Neural crest cell (in vitro differentiated cells): ENCODE measurements around the gene ARID3A. TPM values are rescaled to one million over a fixed set of nuclear protein-coding genes. Genes with fewer than 3 reads are reported as not detected.

Experiments
- DNase-seq: peaks from one replicate; pipeline ENCODE4 v3.0.0; 2021; ENCODE audit warnings: low read depth, mixed read lengths, low spot score
- H3K27ac Mint-ChIP-seq: one replicate; pipeline ENCODE4 v1.8.0; 2021; ENCODE audit warnings: mild to moderate bottlenecking, mixed read lengths; ENCODE audit not compliant: unreplicated experiment
- H3K27me3 Mint-ChIP-seq: 2 replicates; pipeline ENCODE4 v1.8.0; 2021; ENCODE audit warnings: low read depth, mild to moderate bottlenecking, mixed read lengths
- H3K36me3 Mint-ChIP-seq: 2 replicates; pipeline ENCODE4 v1.8.0; 2021; ENCODE audit warnings: low read depth, mild to moderate bottlenecking, mixed read lengths
- H3K4me1 Mint-ChIP-seq: 2 replicates; pipeline ENCODE4 v1.8.0; 2021; ENCODE audit warnings: mixed read lengths
- H3K4me3 Mint-ChIP-seq: one replicate; pipeline ENCODE4 v1.8.0; 2021; ENCODE audit warnings: mild to moderate bottlenecking, mixed read lengths
- H3K9me3 Mint-ChIP-seq: 2 replicates; pipeline ENCODE4 v1.8.0; 2021; ENCODE audit warnings: mixed read lengths
- total RNA-seq: library from RNA; stranded (reverse); gene quantifications from 2 replicates; pipeline ENCODE4 v1.2.1, GENCODE V29; 2021
- TF ChIP-seq, protein P1 (sequence below): fragments of 200-600 bp; sonication (generic); conservative IDR thresholded peaks from 2 replicates; pipeline ENCODE4 v1.5.0; 2021; ENCODE audit warnings: antibody characterized with exemption, mild to moderate bottlenecking

The ARID3A gene
- total RNA-seq, 1 donor from 2014 or later, result 48.4 TPM

DNA sequence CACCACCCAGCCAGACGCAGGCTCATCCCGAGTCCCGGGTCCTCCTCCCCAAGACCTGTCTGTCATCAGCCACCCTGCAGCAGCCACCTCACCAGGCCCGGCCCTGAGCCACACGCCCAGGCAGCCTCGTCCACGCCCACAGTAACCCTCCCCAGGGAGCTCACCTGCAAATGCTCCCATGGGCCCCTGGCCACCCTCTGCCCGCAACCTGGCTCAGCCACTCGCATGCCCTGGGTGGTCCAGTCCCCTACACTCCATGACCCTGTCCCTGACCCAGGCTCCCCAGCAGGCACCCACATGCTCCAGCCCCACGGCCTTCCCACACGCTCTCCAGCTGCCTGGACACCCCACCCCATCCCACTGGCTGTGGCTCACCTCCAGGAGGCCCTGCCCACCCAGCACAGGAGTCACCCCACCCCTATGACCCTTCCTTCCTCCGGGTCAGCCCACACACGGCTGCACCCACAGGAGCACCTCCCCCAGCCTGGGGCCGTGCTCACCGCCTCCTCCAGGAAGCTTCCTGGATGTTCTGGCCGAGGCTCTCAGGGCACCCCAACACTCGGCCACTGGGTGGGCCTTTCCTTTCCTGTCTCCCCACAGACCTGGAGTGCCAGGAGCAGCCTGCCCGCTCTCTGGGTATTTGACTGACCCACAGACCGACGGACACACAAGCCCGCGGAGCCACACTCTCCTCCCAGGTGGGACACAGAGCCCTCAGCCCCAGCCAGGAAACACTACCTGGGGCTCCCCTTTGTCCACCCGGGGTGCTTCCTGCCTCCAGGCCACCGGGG is 91.5 kb downstream of the ARID3A start:
- Mint-ChIP-seq H3K27me3 (peaks cover 6% of the 10 kb centered on the region), H3K36me3 (no peaks in the 10 kb centered on the region), H3K9me3 (no peaks in the 10 kb centered on the region), H3K4me3 (peak overlapping the region; percentile 84), H3K27ac (peak overlapping the region; percentile 22), H3K4me1 (peaks cover 31% of the 10 kb centered on the region)
- no peak for DNase-seq
- TF ChIP-seq, protein P1, sequence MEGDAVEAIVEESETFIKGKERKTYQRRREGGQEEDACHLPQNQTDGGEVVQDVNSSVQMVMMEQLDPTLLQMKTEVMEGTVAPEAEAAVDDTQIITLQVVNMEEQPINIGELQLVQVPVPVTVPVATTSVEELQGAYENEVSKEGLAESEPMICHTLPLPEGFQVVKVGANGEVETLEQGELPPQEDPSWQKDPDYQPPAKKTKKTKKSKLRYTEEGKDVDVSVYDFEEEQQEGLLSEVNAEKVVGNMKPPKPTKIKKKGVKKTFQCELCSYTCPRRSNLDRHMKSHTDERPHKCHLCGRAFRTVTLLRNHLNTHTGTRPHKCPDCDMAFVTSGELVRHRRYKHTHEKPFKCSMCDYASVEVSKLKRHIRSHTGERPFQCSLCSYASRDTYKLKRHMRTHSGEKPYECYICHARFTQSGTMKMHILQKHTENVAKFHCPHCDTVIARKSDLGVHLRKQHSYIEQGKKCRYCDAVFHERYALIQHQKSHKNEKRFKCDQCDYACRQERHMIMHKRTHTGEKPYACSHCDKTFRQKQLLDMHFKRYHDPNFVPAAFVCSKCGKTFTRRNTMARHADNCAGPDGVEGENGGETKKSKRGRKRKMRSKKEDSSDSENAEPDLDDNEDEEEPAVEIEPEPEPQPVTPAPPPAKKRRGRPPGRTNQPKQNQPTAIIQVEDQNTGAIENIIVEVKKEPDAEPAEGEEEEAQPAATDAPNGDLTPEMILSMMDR, result no peak

DNA sequence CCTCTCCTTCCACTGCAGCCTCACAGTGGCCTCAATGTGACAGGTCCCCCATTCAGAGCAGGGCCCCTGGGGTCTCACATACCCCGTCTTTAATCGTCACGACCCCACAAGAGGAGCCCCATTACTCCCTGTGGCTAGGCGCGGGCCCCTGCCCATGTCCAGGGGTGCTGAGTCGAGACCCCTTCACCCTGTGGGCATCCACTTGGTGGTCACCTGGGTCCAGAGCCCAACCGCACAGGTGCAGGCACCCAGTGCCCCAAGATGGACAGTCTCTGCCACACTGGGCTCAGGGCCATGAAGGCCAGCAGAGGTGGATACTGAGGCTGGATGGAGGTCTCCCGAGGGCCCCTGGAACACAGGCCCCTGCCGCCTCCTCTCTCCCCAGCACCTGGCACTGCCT is 92.1 kb downstream of the ARID3A start:
- TF ChIP-seq, protein P1, result no peak
- peaks cover 31% of the 10 kb centered on the region for H3K4me1 Mint-ChIP-seq
- H3K27me3 Mint-ChIP-seq, result peaks cover 6% of the 10 kb centered on the region
- H3K27ac Mint-ChIP-seq, result no peak overlapping the region
- no peaks in the 10 kb centered on the region for H3K36me3 Mint-ChIP-seq
- no peak overlapping the region for H3K4me3 Mint-ChIP-seq
- DNase-seq, result no peak
- no peaks in the 10 kb centered on the region for H3K9me3 Mint-ChIP-seq

DNA sequence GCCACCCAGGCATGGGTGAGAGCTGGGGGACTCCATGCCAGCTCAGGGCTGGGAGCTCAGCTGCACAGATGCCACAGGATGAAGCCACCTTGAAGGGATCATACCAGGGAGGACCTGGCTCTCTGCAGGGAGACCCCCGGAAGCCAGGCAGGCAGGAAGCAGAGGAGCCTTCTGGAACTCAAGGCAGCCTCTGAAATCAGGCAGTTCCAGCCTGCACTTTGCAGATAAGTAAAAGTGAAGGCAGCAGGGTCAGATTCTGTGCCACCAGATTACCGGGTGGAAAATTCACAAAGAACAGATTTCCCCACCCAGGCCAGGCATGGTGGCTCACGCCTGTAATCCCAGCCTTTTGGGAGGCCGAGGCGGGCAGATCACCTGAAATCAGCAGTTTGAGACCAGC is 92.6 kb downstream of the ARID3A start:
- Mint-ChIP-seq H3K4me3 (peak overlapping the region; percentile 94), H3K4me1 (peaks cover 31% of the 10 kb centered on the region), H3K9me3 (no peaks in the 10 kb centered on the region), H3K36me3 (no peaks in the 10 kb centered on the region), H3K27ac (no peak overlapping the region), H3K27me3 (peaks cover 6% of the 10 kb centered on the region)
- TF ChIP-seq, protein P1, result no peak
- no peak for DNase-seq

DNA sequence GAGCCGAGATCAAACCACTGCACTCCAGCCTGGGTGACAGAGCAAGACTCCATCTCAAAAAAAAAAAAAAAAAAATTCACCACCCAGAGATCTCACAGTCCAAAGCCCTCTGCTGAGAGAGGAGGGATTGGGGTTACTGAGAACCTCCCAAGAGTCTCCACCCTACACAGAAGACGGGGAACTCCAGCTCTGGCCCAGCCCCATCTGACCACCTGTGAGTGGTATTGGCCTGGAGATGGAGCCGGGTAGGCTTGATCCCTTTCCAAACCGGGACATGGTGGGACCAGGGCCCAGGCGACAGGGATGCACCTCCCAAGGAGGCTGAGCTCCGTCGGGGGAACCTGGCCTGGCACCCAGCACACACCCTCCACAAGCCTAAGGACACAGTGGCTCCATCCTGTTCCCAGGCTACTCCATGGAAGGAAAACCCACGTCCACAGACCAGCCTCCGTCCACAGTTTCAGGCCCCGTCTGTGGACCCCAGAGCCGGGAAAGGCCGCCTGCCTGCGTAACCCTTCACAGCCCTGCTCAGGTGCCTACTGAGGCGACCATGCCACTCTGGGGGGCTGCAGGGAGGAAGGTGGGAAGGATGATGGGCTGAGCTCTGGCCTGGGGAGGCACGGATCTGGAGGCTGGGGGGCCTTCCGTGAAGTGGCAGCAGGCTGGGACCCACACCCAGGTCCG is 93.2 kb downstream of the ARID3A start:
- Mint-ChIP-seq H3K36me3 (no peaks in the 10 kb centered on the region), H3K27ac (no peak overlapping the region)
- DNase-seq, result no peak

DNA sequence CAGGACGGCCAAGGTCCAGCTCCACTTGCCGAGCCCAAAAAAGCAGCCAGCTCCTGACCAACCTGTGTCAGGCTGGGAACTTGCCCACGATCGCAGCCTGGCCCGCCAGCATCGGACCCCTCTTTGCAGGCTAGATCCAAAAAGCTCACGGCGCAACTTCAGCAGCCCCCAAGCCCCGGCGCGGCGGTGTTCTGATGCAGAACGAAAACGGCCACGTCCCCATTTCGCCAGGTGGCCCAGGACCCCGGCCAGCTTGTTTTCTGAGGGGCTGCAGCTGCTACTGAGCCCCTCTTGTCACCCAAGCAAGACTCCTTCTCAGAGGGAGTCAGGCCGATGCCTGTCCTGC is 93.8 kb downstream of the ARID3A start:
- H3K9me3 Mint-ChIP-seq, result no peaks in the 10 kb centered on the region
- peak overlapping the region; percentile 67 for H3K27ac Mint-ChIP-seq

More for the DNA sequence above, 93.2 kb downstream of the ARID3A start:
- TF ChIP-seq, protein P1, result no peak
- H3K4me1 Mint-ChIP-seq, result peaks cover 31% of the 10 kb centered on the region
- peaks cover 6% of the 10 kb centered on the region for H3K27me3 Mint-ChIP-seq
- peak overlapping the region; percentile 94 for H3K4me3 Mint-ChIP-seq
- no peaks in the 10 kb centered on the region for H3K9me3 Mint-ChIP-seq

More for the DNA sequence above, 93.8 kb downstream of the ARID3A start:
- Mint-ChIP-seq H3K36me3 (no peaks in the 10 kb centered on the region), H3K4me1 (peaks cover 31% of the 10 kb centered on the region), H3K4me3 (peak overlapping the region; percentile 94), H3K27me3 (peaks cover 6% of the 10 kb centered on the region)
- TF ChIP-seq, protein P1, result no peak
- DNase-seq, result no peak
